HG03175 (cell line): ENCODE measurements around the gene UBQLN1.
"Not testable (repeated sequence)": the region's sequence is repeated elsewhere in the genome, so short reads cannot be mapped to it uniquely, and the experiment has no call there.

Source experiments
- ATAC-seq: cut with Tn5 transposase; IDR thresholded peaks from one replicate; pipeline ENCODE4 v1.9.1; 2021; ENCODE audit warnings: mild to moderate bottlenecking, moderate library complexity; ENCODE audit not compliant: unreplicated experiment

UBQLN1 gene

DNA sequence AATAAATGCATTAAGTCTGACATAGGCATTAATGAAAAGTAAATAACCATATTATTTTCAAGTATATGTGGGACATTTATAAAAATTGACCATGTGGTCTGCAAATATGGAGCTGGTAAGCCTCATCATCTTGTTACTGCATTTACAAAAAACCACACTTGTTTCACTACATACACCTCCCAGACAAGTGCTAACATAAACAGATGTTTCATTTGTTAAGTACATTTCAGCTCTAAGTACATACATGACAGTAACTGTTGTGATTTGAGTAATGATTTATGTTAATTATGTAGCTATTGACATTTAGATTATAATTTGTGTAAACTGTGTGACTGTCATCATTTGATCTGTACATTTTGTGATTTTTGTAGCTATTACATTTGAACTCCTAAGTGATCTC, 70.9 kb downstream of the UBQLN1 start:
- no peak for ATAC-seq

DNA sequence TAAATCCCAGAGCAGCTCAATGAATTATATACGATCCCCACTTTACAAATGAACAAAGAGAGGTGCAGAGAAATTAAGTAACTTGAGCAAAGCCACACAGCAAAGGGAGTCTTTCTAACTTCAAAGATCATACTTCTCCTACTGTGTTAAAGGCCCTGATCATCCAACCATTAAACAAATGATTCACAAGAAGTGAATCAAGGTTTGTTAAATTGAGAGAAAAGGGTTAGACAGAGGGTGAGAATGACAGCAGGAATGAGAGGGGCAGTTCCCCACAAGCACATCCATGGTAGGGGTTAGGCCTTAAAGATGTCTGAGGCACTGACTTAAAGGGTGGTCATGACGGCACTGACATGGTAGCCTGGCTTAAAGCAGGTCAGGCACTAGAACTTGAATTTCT, 74.1 kb downstream of the UBQLN1 start:
- ATAC-seq = no peak

DNA sequence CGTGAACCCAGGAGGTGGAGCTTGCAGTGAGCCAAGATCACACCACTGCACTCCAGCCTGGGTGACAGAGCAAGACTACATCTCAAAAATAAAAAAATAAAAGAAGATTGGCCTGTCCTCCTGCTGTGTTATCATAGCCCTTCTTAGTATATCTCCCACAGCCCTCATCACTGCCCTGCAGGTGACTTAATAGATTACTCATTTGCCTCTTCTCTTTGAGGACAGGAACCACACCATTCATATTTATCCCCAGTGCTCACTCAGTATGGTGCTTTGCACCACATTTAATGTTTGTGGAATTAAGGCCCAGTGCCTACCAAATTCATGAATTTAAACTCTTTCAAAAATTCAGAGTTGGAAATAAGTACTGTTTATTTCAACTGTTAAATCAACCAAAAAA, 74.5 kb downstream of the UBQLN1 start:
- ATAC-seq = peak; percentile 60

DNA sequence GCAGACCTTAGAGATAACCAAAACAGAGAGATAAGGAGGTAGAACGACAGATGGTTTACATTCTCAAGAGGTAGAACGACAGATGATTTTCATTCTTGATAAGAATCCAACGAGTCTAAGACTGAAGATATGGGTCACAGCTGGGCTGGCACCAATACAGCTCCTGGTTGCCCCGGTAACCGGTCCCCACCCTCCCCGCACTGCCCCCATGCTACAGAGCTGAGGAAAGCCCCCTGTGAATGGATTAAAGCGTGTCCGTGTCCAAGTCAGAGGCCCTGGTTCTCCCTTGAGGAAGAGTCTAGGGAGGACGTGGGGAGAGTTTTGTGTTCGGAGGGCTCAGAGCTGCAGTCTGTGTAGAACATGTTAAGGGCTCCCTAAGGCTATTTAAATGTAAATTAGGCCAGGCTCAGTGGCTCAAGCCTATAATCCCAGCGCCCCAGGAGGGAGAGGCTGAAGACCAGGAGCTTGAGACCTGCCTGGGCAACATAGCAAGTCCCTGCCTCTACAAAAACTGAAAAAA, 76.8 kb downstream of the UBQLN1 start:
- no peak for ATAC-seq

DNA sequence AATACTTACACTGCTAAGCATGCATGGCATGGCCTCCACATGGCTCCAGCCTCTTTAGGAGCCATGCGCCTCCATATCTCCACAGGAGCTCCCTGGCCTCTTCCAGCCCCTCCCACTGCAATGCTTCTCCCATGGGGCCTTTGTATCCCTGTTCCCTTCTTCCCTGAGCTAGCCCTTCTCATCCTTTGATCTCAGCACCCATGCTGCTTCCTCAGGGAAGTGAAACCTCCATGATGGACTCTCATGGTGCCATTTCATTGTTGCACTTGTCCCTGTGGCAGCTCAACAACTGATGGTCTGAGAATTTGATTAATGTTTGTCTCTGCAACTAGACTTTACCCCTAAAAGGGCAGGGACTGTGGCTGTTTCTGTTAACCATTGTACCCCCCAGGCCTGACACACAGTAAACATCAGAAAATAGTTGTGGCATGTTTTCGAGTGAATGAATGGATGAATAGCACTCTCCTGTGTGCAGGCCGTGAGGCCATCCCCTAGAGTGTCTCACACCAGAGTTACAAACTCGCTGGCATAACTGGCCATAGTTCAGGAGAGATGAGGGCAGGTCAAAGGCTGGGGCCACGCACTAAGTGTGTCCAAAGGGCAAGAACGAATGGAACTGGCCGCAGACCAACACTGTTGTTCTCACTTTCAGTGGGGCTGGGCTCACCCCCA, 78.2 kb downstream of the UBQLN1 start:
- no peak for ATAC-seq

DNA sequence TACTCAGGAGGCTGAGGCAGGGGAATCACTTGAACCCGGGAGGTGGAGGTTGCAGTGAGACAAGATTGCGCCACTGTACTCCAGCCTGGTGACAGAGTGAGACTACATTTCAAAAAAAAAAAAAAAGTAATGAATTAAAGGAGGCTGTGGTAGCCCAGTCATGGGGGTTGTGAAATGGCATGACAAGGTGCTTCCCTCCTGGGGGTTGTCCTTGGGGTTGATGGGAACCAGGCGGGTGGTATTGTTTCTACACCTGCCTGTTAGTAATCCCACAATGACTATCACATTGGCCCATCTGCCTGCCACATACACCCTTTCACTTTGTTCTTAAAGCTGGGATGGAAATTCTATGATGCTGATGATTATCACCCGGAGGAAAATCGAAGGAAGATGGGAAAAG, 79.2 kb downstream of the UBQLN1 start:
- no peak for ATAC-seq

DNA sequence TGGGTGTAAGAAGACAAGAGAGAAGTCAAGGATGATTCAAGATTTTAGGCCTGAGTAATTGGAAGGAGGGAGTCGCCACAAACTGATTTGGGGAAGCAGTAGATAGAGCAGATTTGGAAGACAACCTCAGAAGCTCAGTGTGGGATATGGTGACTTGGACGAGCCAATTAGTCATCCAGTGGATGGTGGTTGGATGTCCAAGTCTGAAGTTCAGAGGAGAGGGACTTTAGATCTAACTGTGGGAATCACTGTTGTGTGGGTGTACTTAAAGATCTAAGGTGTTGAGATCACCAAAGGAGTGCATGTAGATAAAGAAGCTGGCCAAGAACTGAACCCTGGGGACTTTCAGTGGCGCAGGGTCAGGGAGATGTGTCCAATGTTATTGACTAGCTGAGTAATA, 82.6 kb downstream of the UBQLN1 start:
- ATAC-seq = no peak

DNA sequence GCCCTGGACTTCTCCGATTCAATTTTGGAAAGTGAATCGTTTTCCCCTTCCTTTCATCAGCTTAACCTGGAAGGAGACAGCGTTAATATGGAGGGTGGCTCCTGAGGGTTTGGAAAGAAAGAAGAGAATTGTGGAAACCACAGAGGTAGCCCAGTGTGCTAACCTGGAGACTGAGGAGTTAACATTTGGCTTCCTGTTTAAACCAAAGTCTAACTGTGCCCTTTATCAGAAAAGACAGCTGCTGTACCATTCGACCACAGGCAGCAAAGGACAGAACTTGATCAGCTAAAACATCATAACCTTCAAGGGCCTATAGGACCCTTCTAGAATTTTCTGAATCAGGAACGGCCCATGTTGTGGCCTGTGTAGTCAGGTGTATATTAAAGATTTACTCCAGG, 84.1 kb downstream of the UBQLN1 start:
- ATAC-seq = peak; percentile 26

DNA sequence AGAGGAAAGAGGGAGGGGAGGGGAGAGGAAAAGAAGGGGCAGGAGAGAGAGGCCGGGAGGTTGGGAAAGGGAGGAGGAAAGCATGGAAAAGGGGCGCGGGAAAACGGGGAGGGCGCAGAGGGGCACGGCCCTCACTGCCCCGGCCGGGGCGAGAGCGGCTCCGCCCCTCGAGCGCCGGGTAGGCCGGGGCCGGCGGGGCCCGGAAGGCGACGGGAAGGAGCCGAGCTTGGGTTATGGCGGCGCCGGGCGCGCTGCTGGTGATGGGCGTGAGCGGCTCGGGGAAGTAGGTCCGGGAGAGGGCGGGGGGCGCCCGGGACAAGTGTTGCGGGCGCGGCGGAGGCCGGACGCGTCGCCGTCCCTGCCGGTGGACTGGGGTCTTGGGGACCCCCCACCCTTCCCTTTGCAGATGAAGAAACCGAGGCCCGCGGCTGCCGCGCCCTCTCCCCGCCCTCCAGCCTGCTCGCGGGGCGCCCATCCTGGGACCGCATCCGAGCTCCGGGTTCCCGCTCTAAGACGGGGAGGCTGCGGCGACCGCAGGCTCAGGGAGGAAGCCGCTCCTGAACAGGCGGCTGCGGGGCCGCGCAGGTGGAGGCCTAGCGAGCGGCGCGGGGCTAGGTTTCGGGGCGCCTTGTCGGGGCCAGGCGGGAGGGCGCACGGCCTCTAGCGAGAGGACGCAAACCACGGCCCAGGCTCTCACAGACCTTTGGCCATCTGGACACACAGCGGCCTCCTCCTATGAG, 84.6 kb downstream of the UBQLN1 start, which contains the start of gene IDNK:
Gene IDNK, plus strand, starts transcription at position 205 of the 740 bp plus-strand sequence. Its CDS starts 29 bp downstream, at position 234.
- peak; percentile 84 for ATAC-seq

DNA sequence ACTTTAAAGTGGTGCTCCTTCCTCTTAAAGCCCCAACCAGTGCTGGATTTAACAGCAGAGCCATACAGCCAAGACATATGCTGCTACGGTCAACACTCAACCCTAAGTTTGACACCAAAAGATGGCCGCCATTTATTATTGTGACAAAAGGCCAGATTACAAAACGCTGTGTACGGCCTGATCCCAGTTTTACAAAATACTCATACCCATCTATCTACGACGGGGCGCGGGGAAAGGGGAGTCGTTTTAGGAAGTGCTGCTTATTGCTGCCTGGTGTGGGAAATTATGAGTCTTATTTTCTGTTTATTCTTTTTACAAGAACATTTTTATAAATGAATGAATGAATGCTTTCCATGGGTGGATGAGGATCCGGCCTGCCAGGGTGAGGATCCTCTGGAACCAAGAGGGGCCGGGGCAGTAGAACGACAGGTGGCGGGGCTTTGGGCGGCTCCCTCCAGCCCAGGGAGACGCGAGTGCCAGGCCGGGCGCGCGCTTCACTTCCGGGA, 85.3 kb downstream of the UBQLN1 start:
- ATAC-seq = peak; percentile 54

DNA sequence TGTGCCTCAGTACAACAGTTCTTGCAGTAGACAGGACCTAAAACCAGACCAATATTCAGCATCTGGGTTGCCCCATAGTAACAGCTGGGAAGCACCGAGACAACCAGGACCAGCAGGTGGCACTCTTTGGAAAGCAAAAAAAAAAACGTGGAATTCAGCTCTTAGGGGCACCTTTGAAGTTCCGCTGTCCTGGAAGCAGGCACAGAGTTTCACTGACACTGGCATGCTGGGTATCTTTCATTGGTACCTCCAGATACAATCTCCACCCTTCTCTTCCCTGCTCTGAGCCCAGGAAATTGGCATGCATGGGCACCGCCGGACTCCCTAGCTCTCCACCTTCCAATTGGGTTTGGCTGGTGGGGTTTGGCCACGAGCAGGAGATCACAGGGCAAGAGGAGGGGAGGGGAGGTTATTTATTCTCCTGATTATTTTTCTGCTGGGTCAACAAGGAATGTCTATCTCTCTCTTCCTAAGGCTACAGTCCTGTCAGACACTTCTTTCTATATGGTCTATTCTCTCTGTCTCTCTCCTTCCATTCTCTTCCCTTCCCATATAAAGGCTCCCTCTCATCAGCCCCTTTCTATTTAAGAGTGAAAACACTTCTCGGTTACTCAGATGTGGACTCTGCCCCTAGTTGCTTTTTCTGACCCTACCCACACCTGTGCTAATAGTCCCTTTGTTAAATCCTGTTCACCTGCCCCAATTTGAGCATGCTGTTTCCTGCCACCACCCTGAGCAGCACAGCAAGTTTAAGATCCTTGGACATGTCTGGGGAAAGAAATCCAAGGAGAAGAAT, 86.7 kb downstream of the UBQLN1 start:
- no peak for ATAC-seq

DNA sequence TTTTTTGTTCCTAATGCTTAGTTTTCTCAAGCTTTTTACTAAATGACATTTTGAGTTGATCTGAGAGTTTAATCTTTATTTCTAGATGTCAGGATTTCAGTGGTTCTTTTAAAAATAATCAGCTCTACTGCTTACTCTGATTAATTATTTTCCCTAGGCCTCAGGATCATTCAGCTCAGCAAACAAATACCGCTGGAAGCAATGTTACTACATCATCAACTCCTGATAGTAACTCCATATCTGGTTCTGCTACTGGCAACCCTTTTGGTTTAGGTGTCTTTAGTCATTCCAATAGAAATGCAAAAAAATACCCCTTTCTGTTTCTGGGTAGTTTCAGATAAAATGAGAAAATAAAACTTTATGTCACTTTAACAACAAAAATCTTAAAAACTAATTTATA, 90.5 kb downstream of the UBQLN1 start:
- ATAC-seq = no peak

DNA sequence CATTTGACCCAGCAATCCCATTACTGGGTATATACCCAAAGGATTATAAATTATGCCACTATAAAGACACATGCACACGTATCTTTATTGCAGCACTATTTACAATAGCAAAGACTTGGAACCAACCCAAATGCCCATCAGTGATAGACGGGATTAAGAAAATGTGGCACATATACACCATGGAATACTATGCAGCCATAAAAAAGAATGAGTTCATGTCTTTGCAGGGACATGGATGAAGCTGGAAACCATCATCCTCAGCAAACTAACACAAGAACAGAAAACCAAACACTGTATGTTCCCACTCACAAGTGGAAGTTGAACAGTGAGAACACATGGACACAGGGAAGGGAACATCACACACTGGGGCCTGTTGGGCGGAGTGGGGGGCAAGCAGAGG, 94.5 kb downstream of the UBQLN1 start:
- ATAC-seq = not testable (repeated sequence)
